Stomach (tissue), 4 donors: ENCODE data around the gene EPC2.

Source experiments
- CTCF ChIP-seq, 7 experiments: fragments of 450-650 bp in 4 of 7; fragments of 200-600 bp in 3 of 7; sonication (generic) in 3 of 7; IDR thresholded peaks; one replicate each; pipeline ENCODE4 v1.5.1; 2016 to 2019; ENCODE audit warnings: antibody characterized with exemption in 7 of 7, control low read depth in 2 of 7, mild to moderate bottlenecking in 1 of 7
- EP300 ChIP-seq: sonication (generic); formaldehyde crosslinking; IDR thresholded peaks from one replicate; pipeline ENCODE4 v1.6.1; 2017; ENCODE audit warnings: antibody characterized with exemption
- POLR2A ChIP-seq, 4 donors: fragments of 450-650 bp; IDR thresholded peaks; one replicate each; pipeline ENCODE4 v1.6.1; 2016; ENCODE audit warnings: antibody characterized with exemption in 4 of 4, control low read depth in 2 of 4, mild to moderate bottlenecking in 1 of 4, moderate library complexity in 1 of 4
- POLR2AphosphoS5 ChIP-seq, 3 donors: sonication (generic); formaldehyde crosslinking; IDR thresholded peaks; one replicate each; pipeline ENCODE4 v1.6.1; 2016; ENCODE audit warnings: antibody characterized with exemption in 3 of 3

- TF ChIP-seq POLR2AphosphoS5 (IDR thresholded peaks at IDR 0.05) (no peak), CTCF (IDR thresholded peaks at IDR 0.05) (no peak), EP300 (no peak), POLR2A (IDR thresholded peaks at IDR 0.05) (no peak)
Measured at GRCh38 chr2:148802448-148803220, 158.1 kb downstream of the EPC2 start.
